NT2/D1 (cell line): ENCODE results near the gene BORA.
"Not testable (repeated sequence)": the region's sequence is repeated elsewhere in the genome, so short reads cannot be mapped to it uniquely, and the experiment has no call there.

ENCODE experiments used
- DNase-seq: peaks from one replicate; pipeline ENCODE4 v3.0.0-alpha.2; 2011; ENCODE audit warnings: low read depth, low spot score
- H3K27me3 ChIP-seq: 2 replicates; pipeline ENCODE4 v1.6.0; 2011; ENCODE audit warnings: mild to moderate bottlenecking; ENCODE audit not compliant: insufficient read length, insufficient read depth
- H3K36me3 ChIP-seq: 2 replicates; pipeline ENCODE4 v1.6.1; 2011; ENCODE audit warnings: mild to moderate bottlenecking, low read length, mixed read lengths; ENCODE audit not compliant: insufficient read depth, insufficient read length
- H3K4me1 ChIP-seq: 2 replicates; pipeline ENCODE4 v1.5.1; 2011; ENCODE audit not compliant: insufficient read depth, insufficient read length
- H3K4me3 ChIP-seq: 2 replicates; pipeline ENCODE4 v1.5.1; 2011; ENCODE audit warnings: low read depth; ENCODE audit not compliant: insufficient read length
- H3K9ac ChIP-seq: 2 replicates; pipeline ENCODE4 v1.6.0; 2011; ENCODE audit warnings: low read depth; ENCODE audit not compliant: insufficient read length
- H3K9me3 ChIP-seq: 2 replicates; pipeline ENCODE4 v1.5.1; 2011; ENCODE audit warnings: mild to moderate bottlenecking, low read length; ENCODE audit not compliant: insufficient read depth
- SUZ12 ChIP-seq: IDR thresholded peaks from 2 replicates; pipeline ENCODE4 v1.6.1; 2011; ENCODE audit not compliant: insufficient read length, insufficient read depth; ENCODE audit errors: extremely low read depth
- YY1 ChIP-seq: IDR thresholded peaks from 2 replicates; pipeline ENCODE4 v1.6.1; 2011; ENCODE audit not compliant: insufficient read length, insufficient read depth
- ZNF274 ChIP-seq: IDR thresholded peaks from 2 replicates; pipeline ENCODE4 v1.6.1; 2011; ENCODE audit warnings: mild to moderate bottlenecking, low read depth, low read length

The BORA gene

GRCh38 chr13:72774019-72774418 is 46.3 kb downstream of the BORA start:
- Histone ChIP-seq H3K4me1 (no peaks in the 10 kb centered on the region), H3K36me3 (peaks cover 88% of the 10 kb centered on the region)
- no peak for DNase-seq

GRCh38 chr13:72781451-72782439 is 54.0 kb downstream of the BORA start, which contains the start of the genes DIS3 and PIBF1:
TSS of gene DIS3 (minus strand) at chr13:72781900. CDS start at chr13:72781832, 68 bp downstream.
TSS of gene PIBF1 (plus strand) at chr13:72782133. CDS start at chr13:72783470, 1,337 bp downstream.
- TF ChIP-seq SUZ12 (no peak), ZNF274 (no peak), YY1 (no peak)
- no peaks in the 10 kb centered on the region for H3K4me1 ChIP-seq
- peak within 1 kb of the TSS; percentile 89 for H3K9ac ChIP-seq
- peaks cover 48% of the 10 kb centered on the region for H3K36me3 ChIP-seq
- no peaks in the 10 kb centered on the region for H3K9me3 ChIP-seq
- no peaks in the 10 kb centered on the region for H3K27me3 ChIP-seq
- H3K4me3 ChIP-seq: peak within 1 kb of the TSS; percentile 92
- peak; percentile 95 for DNase-seq

More at GRCh38 chr13:72774019-72774418, 46.3 kb downstream of the BORA start:
- Histone ChIP-seq H3K9me3 (no peaks in the 10 kb centered on the region), H3K4me3 (no peak overlapping the region), H3K27me3 (no peaks in the 10 kb centered on the region), H3K9ac (no peak overlapping the region)
- TF ChIP-seq SUZ12: no peak
- no peak for TF ChIP-seq ZNF274
- TF ChIP-seq YY1: no peak

- H3K4me3 ChIP-seq: peak overlapping the region; percentile 92
- no peaks in the 10 kb centered on the region for H3K9me3 ChIP-seq
- H3K9ac ChIP-seq: peak overlapping the region; percentile 78
- TF ChIP-seq SUZ12 (no peak), YY1 (no peak), ZNF274 (no peak)
- no peaks in the 10 kb centered on the region for H3K27me3 ChIP-seq
- DNase-seq: no peak
- H3K36me3 ChIP-seq: peaks cover 38% of the 10 kb centered on the region
- no peaks in the 10 kb centered on the region for H3K4me1 ChIP-seq
Measured at GRCh38 chr13:72782717-72783116, 55.0 kb downstream of the BORA start.

- H3K9ac ChIP-seq, H3K27me3 ChIP-seq, H3K4me1 ChIP-seq, DNase-seq, H3K4me3 ChIP-seq, H3K9me3 ChIP-seq: not testable (repeated sequence)
- peaks cover 27% of the 10 kb centered on the region for H3K36me3 ChIP-seq
Measured at GRCh38 chr13:72784679-72785078, 57.0 kb downstream of the BORA start.

- Histone ChIP-seq H3K27me3 (no peaks in the 10 kb centered on the region), H3K9ac (no peak overlapping the region), H3K9me3 (no peaks in the 10 kb centered on the region), H3K4me1 (no peaks in the 10 kb centered on the region), H3K4me3 (no peak overlapping the region), H3K36me3 (peaks cover 32% of the 10 kb centered on the region)
- DNase-seq: no peak
- TF ChIP-seq YY1 (no peak), SUZ12 (no peak), ZNF274 (no peak)
Measured at GRCh38 chr13:72788831-72789230, 61.1 kb downstream of the BORA start.

GRCh38 chr13:72792640-72793039 is 64.9 kb downstream of the BORA start:
- Histone ChIP-seq H3K4me1 (no peaks in the 10 kb centered on the region), H3K27me3 (no peaks in the 10 kb centered on the region), H3K4me3 (no peak overlapping the region), H3K9ac (no peak overlapping the region), H3K9me3 (no peaks in the 10 kb centered on the region), H3K36me3 (peaks cover 40% of the 10 kb centered on the region)
- DNase-seq: no peak
- TF ChIP-seq YY1 (no peak), ZNF274 (no peak), SUZ12 (no peak)

GRCh38 chr13:72798817-72799216 is 71.1 kb downstream of the BORA start:
- H3K9me3 ChIP-seq: no peaks in the 10 kb centered on the region
- no peak for TF ChIP-seq YY1
- TF ChIP-seq ZNF274: no peak
- no peak for TF ChIP-seq SUZ12
- H3K27me3 ChIP-seq: no peaks in the 10 kb centered on the region
- no peak for DNase-seq
- H3K9ac ChIP-seq: no peak overlapping the region
- no peak overlapping the region for H3K4me3 ChIP-seq
- H3K4me1 ChIP-seq: no peaks in the 10 kb centered on the region
- peaks cover 37% of the 10 kb centered on the region for H3K36me3 ChIP-seq
